ENCODE measurements around the gene GUCY1A2.

Gene GUCY1A2

GRCh38 chr11:107017104-107017432, 1.2 kb downstream of the GUCY1A2 start:
- Histone ChIP-seq H3K4me3 (peak overlapping the region; percentile 74), H3K27ac (peak overlapping the region in 1 of 2 donors; percentile 78)
- TF ChIP-seq, protein P1, sequence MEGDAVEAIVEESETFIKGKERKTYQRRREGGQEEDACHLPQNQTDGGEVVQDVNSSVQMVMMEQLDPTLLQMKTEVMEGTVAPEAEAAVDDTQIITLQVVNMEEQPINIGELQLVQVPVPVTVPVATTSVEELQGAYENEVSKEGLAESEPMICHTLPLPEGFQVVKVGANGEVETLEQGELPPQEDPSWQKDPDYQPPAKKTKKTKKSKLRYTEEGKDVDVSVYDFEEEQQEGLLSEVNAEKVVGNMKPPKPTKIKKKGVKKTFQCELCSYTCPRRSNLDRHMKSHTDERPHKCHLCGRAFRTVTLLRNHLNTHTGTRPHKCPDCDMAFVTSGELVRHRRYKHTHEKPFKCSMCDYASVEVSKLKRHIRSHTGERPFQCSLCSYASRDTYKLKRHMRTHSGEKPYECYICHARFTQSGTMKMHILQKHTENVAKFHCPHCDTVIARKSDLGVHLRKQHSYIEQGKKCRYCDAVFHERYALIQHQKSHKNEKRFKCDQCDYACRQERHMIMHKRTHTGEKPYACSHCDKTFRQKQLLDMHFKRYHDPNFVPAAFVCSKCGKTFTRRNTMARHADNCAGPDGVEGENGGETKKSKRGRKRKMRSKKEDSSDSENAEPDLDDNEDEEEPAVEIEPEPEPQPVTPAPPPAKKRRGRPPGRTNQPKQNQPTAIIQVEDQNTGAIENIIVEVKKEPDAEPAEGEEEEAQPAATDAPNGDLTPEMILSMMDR (IDR thresholded peaks at IDR 0.05) = no peak
- no peak for DNase-seq (ENCODE audit: low spot score)

- Histone ChIP-seq H3K4me3 (no peak overlapping the region), H3K27ac (no peak overlapping the region)
- DNase-seq (ENCODE audit: low spot score) = no peak
- TF ChIP-seq, protein P1 (IDR thresholded peaks at IDR 0.05) = no peak
Measured at GRCh38 chr11:107014871-107015270, 3.4 kb downstream of the GUCY1A2 start.

DNA sequence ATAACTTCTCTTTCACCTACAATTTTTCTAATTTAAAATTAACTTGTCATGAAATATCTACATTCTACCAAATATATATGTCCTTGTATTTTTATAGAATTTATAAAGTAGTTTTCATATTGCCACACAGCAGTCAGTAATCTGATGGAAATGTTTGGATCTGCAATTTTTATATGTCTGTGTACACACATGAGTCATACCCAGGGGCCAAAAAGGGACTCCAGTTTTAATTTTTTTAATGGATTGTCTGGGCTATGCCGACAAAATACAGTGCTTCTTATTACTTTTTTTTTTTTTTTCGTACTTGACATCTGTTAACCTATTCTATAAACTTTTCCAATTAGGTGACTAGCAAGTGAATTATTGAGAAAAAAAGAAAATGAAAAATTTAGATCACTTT, 6.3 kb downstream of the GUCY1A2 start:
- TF ChIP-seq, protein P1 (IDR thresholded peaks at IDR 0.05) = no peak
- no peak for DNase-seq (ENCODE audit: low spot score)
- Histone ChIP-seq H3K4me3 (no peak overlapping the region), H3K27ac (no peak overlapping the region)

- no peak overlapping the region for H3K4me3 ChIP-seq
- TF ChIP-seq, protein P1 (IDR thresholded peaks at IDR 0.05) = no peak
- DNase-seq (ENCODE audit: low spot score) = no peak
- no peak overlapping the region for H3K27ac ChIP-seq
Measured at GRCh38 chr11:107009190-107009589, 9.1 kb downstream of the GUCY1A2 start.

- no peak overlapping the region for H3K27ac ChIP-seq
- no peak overlapping the region for H3K4me3 ChIP-seq
- TF ChIP-seq, protein P1 (IDR thresholded peaks at IDR 0.05) = no peak
- DNase-seq (ENCODE audit: low spot score) = no peak
Measured at GRCh38 chr11:107006076-107006833, 12.0 kb downstream of the GUCY1A2 start.

GRCh38 chr11:106999196-106999595, 19.1 kb downstream of the GUCY1A2 start:
- Histone ChIP-seq H3K27ac (no peak overlapping the region), H3K4me3 (no peak overlapping the region)
- TF ChIP-seq, protein P1 (IDR thresholded peaks at IDR 0.05) = no peak
- no peak for DNase-seq (ENCODE audit: low spot score)

DNA sequence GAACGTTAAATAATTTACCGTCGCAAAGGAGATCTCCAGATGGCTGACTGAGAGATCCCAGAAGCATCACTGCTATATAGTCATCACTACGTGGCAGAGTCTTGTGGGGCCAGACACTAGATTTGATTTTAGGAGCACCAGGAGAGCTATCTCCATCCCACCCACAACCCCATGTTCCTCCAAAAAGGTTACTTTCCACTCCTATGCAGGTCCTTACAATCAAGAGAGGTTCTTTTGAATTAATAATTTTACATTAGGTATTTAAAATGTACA, 19.4 kb downstream of the GUCY1A2 start:
- no peak for DNase-seq (ENCODE audit: low spot score)
- no peak overlapping the region for H3K27ac ChIP-seq
- TF ChIP-seq, protein P1 (IDR thresholded peaks at IDR 0.05) = no peak
- H3K4me3 ChIP-seq = no peak overlapping the region
